GM18520 (cell line): ENCODE results near the gene SH3BP4.

Source experiments
- ATAC-seq: cut with Tn5 transposase; IDR thresholded peaks from one replicate; pipeline ENCODE4 v1.9.1; 2021; ENCODE audit not compliant: unreplicated experiment

The SH3BP4 gene, protein sequence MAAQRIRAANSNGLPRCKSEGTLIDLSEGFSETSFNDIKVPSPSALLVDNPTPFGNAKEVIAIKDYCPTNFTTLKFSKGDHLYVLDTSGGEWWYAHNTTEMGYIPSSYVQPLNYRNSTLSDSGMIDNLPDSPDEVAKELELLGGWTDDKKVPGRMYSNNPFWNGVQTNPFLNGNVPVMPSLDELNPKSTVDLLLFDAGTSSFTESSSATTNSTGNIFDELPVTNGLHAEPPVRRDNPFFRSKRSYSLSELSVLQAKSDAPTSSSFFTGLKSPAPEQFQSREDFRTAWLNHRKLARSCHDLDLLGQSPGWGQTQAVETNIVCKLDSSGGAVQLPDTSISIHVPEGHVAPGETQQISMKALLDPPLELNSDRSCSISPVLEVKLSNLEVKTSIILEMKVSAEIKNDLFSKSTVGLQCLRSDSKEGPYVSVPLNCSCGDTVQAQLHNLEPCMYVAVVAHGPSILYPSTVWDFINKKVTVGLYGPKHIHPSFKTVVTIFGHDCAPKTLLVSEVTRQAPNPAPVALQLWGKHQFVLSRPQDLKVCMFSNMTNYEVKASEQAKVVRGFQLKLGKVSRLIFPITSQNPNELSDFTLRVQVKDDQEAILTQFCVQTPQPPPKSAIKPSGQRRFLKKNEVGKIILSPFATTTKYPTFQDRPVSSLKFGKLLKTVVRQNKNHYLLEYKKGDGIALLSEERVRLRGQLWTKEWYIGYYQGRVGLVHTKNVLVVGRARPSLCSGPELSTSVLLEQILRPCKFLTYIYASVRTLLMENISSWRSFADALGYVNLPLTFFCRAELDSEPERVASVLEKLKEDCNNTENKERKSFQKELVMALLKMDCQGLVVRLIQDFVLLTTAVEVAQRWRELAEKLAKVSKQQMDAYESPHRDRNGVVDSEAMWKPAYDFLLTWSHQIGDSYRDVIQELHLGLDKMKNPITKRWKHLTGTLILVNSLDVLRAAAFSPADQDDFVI

DNA sequence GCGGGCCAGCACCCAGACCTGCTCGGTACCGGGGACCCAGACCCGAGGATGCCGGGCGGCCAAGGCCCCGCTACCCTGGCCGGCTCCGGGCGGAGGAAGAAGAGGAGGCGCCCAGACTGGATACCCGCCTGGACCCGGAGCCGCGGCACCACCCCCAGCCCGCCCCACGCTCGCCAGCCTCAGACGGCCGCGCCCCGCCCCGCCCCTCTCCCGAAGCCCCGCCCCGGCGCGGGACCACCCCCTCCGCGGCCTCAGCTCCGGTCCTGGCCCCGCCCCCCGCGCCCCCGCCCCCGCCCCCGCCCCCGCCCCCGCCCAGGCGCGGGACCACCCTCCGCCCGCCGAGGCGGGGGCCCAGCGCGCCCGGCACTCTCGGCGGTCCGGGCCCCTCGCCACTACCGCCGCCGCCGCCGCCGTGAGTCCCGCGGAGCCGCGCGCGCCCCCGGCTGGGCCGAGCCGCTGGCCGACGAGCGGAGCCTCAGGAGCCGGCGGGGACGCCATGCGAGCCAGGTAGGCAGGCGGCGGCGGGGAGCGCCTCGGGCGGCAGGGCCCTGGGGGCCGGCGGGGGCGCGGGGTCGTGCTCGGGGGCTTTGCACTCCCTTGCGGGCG is at the start of gene SH3BP4:
SH3BP4 (plus strand) TSS at position 354 of the 606 bp plus-strand sequence. CDS start 82,986 bp downstream, outside the sequence.
- no peak for ATAC-seq

DNA sequence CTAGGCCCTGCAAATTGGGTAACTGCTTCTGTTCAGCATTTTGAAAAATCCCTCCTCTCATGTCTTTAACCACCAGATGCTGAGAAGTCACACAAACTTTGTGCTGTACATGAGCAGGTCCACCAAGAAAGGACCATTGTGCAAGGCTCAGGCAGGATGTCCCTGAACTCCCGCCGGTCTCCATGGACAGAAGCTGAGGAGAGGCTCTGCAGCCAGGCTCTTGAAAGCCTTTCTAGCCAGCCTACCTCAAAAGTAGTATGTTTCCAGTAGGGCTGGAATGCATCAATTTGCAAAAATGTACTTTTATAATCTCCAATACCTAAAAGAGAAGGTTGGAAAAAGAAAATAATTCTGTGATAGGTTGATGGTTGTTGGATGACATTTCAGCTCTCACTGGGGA is 47.0 kb upstream of the SH3BP4 start:
- ATAC-seq = no peak

DNA sequence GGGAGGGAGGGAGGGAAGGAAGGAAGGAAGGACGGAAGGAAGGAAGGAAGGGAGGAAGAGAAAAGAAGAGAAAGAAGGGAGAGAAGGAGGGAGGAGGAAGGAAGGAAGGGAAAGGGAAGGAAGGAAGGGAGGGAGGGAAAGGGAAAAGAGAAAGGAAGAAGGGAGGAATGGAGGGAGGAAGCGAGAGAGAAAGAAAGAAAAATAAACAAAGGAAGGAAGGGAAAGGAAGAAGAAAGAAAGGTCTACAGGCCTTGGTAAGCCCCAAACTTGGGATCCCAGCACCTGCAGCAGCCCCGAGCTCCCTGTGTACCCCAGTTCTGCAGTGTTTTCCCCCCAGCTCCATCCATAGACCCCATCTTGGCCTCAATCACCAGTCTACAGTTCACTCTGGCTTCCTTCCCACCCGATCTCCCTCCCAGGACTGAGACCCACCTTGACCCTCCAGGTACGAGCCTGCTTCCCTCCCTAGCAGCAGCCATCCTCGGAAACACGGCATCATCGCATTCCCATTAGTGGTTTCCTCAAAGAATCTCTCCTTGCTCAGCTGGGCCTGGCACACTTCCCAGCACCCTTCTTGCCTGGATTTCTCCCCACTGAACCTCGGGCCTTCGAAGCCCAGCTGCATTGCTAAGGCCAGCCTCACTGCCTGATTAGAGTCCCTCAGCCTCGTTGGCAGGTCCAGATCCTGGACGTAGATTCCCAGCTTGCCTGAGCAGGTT is 46.1 kb upstream of the SH3BP4 start:
- no peak for ATAC-seq

DNA sequence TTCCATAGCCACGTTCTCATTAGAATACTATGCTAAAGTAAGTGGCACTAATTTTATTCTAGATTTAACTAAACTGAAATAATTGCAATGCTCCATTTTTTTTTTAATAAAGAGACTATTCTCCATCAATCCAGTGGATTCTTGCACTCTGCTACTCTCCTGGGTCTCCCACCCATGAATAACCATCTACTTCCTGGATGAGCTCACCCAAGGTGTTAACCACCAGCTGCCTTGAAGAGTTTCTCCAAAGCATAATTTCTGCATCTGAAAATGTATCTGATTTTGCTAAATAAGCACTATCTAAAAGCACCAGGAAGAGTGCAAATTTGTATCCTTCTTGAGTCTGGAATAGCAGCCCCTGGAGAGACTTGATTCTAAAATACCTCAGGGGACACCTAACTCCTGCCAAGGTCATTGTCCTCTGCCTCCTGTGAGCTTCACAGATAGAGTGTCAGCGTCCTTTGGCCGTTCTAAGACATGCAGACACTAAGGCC is 41.6 kb upstream of the SH3BP4 start:
- no peak for ATAC-seq

DNA sequence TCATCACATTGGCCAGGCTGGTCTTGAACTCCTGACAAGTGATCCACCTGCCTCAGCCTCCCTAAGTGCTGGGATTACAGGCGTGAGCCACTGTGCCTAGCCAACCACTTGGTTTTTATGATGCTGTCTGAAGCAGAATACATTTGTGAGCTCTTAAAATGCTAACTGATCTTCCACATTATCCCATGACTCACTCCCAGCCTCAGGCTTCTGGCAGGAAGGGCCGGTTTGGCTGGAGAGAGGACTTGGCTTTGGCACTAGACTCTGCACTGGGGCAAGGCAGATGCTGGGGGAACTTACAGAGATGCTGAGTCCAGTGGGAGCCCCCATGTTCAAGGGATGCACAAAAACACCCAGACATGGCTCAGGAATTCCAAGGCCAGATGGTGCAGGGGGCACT is 40.5 kb upstream of the SH3BP4 start:
- no peak for ATAC-seq

DNA sequence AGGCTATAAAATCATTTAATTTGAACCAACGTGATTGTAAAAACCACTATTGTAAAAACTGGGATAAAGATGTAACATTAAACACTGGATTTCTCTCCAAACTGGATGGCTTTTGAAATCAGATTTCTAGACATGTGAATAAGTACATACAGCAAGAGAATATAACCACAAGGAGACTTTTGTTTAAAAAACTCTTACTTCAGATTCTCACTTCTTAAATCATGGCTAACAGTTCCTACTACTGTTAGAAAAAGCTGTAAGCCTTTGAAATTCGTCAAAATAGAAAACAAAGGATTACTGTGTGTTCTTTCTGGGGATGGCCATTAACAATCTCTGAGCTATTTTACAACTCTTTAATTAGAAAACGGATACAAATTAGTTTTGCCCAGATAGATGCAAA is 39.4 kb upstream of the SH3BP4 start:
- no peak for ATAC-seq

DNA sequence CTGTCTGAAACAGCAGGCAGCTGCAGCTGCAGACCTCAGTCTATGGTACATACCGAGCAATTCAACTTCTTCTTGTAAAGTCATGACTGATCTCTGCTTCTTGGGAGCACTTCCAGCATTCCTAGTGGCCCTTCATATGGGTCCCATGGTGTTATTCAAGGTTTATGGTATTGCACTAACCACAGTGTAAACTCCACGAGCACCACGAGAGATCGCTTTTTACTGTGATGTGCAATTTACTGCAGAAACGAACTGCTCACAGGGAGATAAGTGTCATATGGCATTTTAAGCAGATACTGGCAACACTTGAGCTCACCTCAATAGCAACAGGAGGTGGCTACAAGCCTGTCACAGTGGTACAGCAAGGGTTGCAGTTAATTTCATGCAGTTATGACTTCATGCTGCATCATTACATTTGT is 38.6 kb upstream of the SH3BP4 start:
- ATAC-seq = no peak

DNA sequence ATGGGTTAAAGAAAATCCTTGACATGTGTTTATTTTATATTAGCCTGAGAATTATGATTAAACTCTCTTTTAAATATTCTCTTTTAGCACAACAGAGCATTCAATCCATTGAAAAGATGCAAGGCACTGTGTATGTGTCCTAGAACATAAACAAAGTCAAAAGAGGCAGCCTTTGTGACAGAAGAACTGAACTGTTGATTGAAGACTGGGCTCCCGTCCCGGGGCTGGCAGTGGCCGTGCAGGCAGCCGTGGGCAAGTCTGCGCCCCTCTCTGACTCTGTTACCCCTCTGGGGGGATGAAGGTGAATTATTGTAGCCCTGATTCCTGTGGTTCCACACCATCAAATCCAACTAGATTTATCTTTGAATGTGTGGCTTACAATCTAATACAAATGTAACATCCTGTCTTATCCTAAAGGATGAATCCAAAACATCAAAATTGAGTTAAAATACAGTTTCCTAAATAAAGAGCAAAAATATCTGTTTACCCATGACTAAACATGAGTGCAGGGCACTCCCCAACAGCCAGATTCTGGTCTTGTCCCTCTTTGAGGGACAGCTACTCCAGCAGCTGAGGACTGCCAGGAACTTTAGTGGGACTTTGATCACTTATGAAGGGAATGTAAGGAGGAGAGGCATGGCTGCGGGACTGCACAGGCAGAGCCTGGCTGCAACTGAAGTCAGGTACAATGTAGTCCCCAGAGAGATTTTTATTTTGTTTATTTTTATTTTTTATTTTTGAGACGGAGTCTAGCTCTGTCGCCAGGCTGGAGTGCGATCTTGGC is 37.3 kb upstream of the SH3BP4 start:
- ATAC-seq = no peak

DNA sequence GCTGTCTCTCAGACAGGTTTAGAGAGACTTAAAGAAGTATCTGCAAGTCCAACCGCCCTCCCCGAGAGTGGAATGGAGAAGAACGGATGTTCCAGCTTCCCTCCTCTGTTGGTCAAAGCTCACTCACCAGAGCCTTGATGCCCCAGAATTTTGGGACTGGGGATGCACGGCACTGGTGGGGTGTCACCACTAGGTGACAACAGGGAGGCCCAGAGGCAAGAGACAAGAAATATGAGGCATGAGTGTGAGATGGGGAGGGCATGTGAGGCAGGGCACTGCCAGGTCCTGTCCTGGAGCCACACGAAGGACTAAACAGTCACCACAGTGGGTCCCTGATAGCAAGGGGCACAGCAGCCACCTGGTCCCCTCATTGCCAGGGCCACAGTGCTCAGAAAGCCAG is 35.1 kb upstream of the SH3BP4 start:
- ATAC-seq = no peak

DNA sequence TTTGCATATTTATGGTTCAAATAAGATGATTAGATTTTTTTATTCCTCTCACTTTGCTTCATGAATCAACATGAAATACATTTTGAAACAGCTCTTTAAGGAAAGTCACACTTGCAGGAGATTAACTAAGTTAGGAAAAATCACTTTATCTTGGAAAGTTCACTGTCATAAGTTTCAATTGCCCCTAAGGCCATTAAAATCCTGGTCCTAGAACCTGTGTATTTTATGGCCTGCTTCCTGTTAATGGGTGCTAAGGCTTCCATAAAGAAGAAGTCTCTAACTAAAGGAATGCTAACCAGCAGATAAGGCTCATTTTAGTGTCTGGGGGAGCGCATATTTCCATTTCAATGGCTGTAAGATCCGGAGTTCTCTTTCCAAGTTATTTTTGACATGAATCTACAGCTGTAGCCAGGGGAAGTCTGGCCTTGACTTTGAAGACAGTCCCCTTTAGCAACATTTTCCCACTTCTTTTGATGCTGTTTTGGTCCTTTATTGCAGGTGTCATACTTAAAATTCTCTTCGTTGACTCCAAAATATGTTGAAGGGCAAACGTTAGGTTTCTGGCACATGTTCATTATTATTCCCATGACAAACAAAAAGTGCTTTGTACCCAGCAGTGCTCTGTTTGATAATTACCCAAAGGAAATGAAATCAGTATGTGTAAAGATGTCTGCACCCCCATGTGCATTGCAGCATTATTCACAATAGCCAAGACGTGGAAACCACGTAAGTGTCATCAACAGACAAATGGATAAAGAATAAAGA is 34.4 kb upstream of the SH3BP4 start:
- ATAC-seq = no peak

DNA sequence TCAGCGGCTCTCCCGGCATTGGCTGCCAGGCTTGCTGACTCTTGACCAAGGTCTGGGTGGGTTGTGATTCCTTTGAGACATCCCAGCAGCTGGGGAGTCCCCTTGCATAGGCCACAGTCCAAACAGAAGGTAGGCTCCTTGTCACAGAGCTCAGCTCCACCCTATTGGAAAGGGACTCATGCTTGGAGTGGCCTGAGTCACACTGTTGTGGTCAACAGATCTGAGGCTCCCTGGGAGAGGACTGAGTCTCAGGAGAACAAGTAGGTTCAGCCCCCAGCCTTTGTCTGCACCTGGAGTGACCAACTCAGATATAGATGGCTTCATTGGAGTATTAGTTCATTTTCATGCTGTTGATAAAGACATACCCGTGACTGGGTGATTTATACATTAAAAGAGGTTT is 32.1 kb upstream of the SH3BP4 start:
- no peak for ATAC-seq

DNA sequence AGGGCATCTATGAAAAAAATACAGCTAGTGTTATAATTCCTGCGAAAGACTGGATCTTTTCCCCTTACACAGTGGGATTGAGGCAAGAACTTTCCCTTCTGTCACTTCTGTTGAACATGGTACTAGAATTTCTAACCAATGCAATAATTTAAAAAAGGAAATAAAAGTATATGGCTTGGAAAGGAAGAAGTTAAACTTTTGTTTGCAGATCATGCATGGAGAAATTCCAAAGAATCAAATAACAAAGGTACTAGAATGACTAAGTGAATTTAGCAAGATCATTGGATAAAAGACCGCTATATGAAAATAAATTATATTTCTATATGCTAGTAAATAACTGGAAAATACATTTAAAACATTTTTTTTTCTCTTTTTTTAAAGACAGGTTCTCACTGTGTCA is 31.0 kb upstream of the SH3BP4 start:
- no peak for ATAC-seq

DNA sequence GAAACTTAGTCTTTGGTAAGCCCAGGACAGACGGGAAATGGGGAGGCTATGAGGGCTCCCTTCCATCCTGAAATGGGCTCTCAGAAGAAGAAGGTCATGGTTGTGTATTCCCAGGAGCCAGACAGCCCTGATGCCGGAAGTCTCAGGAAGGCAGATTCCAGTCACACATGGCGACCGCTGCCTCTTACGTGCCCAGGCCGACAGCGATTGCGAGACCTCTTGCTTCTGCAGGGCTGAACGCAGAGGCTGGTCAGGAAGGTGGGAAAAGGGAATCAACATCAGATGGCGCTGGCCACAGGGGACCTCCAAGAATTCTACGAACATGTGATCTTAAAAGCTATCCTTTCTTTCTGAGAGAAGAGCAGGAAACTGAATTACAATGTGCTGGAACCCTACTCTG is 22.8 kb upstream of the SH3BP4 start:
- ATAC-seq = no peak

DNA sequence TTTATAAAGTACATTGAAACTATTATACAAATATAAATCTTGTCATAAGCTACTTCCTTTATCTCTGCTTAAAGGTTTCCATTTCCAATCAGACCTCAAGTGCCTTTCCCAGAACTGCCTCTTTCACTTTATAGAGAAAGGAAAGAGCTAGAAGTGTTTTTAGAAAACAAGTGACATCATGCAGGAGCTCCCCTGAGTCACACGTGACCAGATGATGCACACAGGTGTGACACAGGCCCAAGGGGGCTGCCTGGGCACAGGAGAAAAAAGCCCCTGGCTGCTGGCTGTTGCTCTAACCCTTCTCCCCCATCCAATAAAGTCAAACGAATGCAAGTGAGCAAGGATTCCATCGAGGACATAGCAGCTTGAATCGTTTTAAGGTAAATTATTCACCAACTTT is 21.4 kb upstream of the SH3BP4 start:
- no peak for ATAC-seq

DNA sequence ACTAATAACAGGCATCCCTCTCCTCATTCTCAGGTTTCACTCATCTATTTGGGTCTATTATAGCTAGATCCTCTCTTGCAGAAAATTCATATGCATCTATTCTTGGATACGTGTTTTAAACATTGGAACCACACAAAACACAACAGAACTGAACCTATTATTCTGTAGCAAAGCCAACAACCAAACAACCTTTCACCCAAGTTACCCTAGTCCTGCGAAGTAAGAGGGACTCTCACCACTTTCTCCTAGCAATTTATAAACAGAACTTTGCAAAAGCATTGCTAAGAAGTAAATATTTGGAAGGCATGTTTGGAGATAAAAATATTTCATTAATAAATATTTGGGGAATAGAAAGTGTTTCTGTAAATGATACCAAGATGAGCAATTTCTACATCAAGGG is 20.4 kb upstream of the SH3BP4 start:
- ATAC-seq = no peak

DNA sequence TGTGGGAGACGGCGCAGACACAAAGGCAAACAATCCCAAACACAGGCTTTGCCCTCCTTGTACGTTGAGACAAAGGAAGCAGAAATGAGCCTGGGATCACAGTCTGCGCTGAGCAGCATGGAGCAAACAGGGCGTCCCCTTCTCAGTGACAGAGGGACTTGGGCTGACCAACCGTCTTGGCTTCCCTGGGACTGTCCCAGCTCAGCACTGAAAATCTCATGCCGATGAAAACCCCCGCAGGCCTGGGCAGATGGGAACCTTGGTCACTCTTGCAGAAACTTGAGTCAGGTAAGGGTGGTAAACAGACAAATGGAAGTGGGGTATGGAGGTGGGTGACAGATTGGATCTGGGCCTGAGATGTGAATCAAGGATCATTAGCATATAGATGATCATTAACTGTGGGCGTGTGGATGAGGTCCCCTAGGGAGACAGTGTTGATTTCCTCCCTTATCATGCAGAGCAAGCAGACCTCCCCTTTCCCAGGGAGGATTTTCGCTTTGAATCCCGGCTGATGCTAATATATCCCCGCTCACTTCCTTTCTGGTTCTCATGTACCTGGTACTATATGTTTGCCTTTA is 19.1 kb upstream of the SH3BP4 start:
- no peak for ATAC-seq

DNA sequence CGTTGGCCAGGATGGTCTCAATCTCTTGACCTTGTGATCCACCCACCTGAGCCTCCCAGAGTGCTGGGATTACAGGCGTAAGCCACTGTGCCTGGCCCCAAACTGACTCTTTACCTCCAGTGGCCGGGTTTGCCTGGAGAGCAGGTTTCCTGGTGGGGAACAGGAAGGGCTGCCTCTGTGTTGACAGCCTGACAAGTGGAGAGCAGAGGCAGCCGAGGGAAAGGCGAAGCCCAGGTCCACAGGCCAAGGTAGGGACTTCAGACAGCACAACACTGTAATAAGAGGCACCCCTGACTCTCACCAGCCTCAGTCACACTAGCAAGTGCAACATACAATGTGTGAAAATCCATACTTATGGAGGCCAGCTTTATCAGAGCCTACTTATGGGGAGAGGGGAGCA is 16.5 kb upstream of the SH3BP4 start:
- ATAC-seq = no peak

DNA sequence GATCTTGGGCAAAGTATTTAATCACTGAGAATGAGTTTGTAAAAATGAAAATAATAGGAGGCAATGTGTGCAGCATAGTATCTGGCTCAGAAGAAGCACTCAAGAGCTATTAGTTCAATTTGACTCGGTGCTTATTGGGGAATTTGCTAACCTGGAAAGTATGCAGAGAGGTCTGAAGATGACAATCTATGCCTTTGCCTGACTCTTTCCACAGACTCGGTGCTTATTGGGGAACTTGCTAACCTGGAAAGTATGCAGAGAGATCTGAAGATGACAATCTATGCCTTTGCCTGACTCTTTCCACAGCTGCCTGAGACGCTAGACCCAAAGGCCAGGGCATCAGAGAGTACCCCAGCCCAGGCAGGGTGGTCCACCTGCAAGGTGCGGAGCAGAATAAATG is 12.2 kb upstream of the SH3BP4 start:
- ATAC-seq = no peak

DNA sequence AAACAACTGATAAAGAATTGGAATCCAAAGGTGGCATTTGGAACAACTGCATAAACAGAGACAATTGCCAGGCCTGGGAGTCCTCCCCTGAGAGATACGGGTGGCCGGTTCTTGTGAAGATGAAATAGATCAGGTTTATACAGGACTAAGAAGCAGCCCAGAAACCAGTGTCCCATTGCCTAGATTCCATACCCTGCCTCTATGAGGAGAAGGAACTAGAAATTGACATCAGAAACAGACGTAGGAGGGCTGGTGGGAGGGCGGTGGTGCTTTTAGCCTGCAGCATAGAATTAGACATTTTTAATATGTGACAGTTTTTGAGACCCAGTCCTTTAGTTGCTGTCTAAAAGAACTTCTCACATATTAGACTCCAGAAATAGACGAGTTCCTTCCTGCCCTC is 11.8 kb upstream of the SH3BP4 start:
- no peak for ATAC-seq
